ENCODE measurements around the gene BCO2. TPM values are rescaled to one million over a fixed set of nuclear protein-coding genes. Genes with fewer than 3 reads are reported as not detected.

The BCO2 gene
- total and polyA plus RNA-seq, 10 of the 15 experiments (the other 5 are each of a cell fraction or from before 2014, with no cell fraction given) = 0.29 to 1.0 (median 0.57) TPM

DNA sequence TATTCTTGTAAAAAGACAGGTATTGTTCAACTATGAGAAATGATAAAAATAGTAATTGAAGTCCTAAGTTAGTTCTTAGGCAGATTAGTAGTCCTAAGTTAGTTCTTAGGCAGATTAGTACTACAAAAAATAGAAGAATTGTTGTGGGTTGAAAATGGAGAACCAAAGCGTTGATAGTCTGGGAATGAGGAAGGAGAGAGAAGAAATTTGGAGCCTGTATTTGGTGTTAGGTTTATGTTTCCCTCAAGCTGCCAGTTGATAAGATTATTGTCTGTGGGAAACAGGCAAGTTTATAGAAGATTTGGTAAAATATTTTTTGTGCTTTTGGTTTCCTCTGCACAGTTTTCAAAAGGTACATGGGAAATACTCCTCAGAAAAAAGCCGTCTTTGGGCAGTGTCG is 3.6 kb downstream of the BCO2 start (continued):
- TF ChIP-seq EP300 (IDR thresholded peaks at IDR 0.05; ENCODE audit: borderline replicate concordance in 1 of 2, control insufficient read depth in 1 of 2, low read depth in 2 of 2, low read length in 2 of 2) = no peak
- no peak for TF ChIP-seq ZNF274 (IDR thresholded peaks at IDR 0.05; ENCODE audit: insufficient read depth, insufficient read length)

- DNase-seq (ENCODE audit: low read depth, low spot score) = peak; percentile 64
- no peak for FAIRE-seq
- CTCF ChIA-PET = no interaction called here
- H3K36me3 ChIP-seq (ENCODE audit: control insufficient read depth in 2 of 2, insufficient read depth in 2 of 2, low read length in 1 of 2) = no peaks in the 10 kb centered on the region
- no peak overlapping the region for H3K4me3 ChIP-seq
- POLR2A ChIA-PET = no interaction called here
- in situ Hi-C loops (cut with MboI) = no loop called here
- peaks cover 8% of the 10 kb centered on the region for H3K4me1 ChIP-seq (ENCODE audit: control insufficient read depth, insufficient read depth, low read length)
- no peaks in the 10 kb centered on the region for H4K20me1 ChIP-seq (ENCODE audit: control insufficient read depth, insufficient read depth)
- no peak overlapping the region for H3K4me2 ChIP-seq (ENCODE audit: control insufficient read depth, insufficient read depth)
- H3K9me3 ChIP-seq (replicated peaks; ENCODE audit: control insufficient read depth, insufficient read depth, low read length) = no peaks in the 10 kb centered on the region
- TF ChIP-seq SUZ12 (IDR thresholded peaks at IDR 0.05; ENCODE audit: unreplicated experiment) (no peak), IKZF2 (IDR thresholded peaks at IDR 0.05) (peak; percentile 26 to 52; a peak in 2 of 4 replicates), TCF3 (IDR thresholded peaks at IDR 0.05; ENCODE audit: borderline replicate concordance, insufficient read depth, low read depth, low read length) (no peak), IKZF1 (conservative IDR thresholded peaks at IDR 0.05) (peak; percentile 49; the same call in 1 of the 2 replicates), RUNX3 (IDR thresholded peaks at IDR 0.05; ENCODE audit: low read length) (peak; percentile 22; the same call in 1 of the 2 replicates), CHD4 (IDR thresholded peaks at IDR 0.05) (no peak), POLR2A (IDR thresholded peaks at IDR 0.05; ENCODE audit: low read depth, low read length) (no peak), SPI1 (IDR thresholded peaks at IDR 0.05; ENCODE audit: borderline replicate concordance, insufficient read depth, low read depth, low read length) (peak; percentile 79; the same call in 1 of the 2 replicates), ZNF274 (IDR thresholded peaks at IDR 0.05; ENCODE audit: insufficient read depth, insufficient read length) (no peak)
- TF ChIP-seq, protein P1, sequence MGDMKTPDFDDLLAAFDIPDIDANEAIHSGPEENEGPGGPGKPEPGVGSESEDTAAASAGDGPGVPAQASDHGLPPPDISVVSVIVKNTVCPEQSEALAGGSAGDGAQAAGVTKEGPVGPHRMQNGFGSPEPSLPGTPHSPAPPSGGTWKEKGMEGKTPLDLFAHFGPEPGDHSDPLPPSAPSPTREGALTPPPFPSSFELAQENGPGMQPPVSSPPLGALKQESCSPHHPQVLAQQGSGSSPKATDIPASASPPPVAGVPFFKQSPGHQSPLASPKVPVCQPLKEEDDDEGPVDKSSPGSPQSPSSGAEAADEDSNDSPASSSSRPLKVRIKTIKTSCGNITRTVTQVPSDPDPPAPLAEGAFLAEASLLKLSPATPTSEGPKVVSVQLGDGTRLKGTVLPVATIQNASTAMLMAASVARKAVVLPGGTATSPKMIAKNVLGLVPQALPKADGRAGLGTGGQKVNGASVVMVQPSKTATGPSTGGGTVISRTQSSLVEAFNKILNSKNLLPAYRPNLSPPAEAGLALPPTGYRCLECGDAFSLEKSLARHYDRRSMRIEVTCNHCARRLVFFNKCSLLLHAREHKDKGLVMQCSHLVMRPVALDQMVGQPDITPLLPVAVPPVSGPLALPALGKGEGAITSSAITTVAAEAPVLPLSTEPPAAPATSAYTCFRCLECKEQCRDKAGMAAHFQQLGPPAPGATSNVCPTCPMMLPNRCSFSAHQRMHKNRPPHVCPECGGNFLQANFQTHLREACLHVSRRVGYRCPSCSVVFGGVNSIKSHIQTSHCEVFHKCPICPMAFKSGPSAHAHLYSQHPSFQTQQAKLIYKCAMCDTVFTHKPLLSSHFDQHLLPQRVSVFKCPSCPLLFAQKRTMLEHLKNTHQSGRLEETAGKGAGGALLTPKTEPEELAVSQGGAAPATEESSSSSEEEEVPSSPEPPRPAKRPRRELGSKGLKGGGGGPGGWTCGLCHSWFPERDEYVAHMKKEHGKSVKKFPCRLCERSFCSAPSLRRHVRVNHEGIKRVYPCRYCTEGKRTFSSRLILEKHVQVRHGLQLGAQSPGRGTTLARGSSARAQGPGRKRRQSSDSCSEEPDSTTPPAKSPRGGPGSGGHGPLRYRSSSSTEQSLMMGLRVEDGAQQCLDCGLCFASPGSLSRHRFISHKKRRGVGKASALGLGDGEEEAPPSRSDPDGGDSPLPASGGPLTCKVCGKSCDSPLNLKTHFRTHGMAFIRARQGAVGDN (IDR thresholded peaks at IDR 0.05) = no peak
- no peak overlapping the region for H3K27ac ChIP-seq (ENCODE audit: control insufficient read depth, insufficient read depth)
- no peak overlapping the region for H3K9ac ChIP-seq (ENCODE audit: control insufficient read depth, insufficient read depth, low read length)
- SMC1A ChIA-PET (ENCODE audit: uncharacterized antibody, unreplicated experiment) = interaction anchor here (0.6 kb wide), 1 partner anchor 66 kb away, joined by 3 read pairs; no protein-coding TSS in a partner anchor
- no peaks in the 10 kb centered on the region for H3K79me2 ChIP-seq (ENCODE audit: control insufficient read depth, insufficient read depth, low read length)
- no TSS peak for BruUV-seq (replicated peaks)
- H2AFZ ChIP-seq (ENCODE audit: control insufficient read depth, low read depth, low read length) = no peak overlapping the region
- RAD21 ChIA-PET (ENCODE audit: unreplicated experiment) = no interaction called here
- ATAC-seq = peak; percentile 89
- H3K27me3 ChIP-seq (replicated peaks in 1 of 2; ENCODE audit: control insufficient read depth in 2 of 2, insufficient read depth in 2 of 2, low read length in 1 of 2) = no peaks in the 10 kb centered on the region
- intact Hi-C loops (cut with micrococcal nuclease; ENCODE audit: unreplicated experiment) = loop anchor here (5.0 to 10.0 kb wide), 3 partner anchors 67 to 245 kb away; partner anchors contain the start of gene DIXDC1
Observed at GRCh38 chr11:112179601-112180000, 4.3 kb downstream of the BCO2 start.

Measured in GM12878 (cell line).